GM19395 (cell line): Measurements from ENCODE around the gene POLE2.
"Not testable (repeated sequence)": the region's sequence is repeated elsewhere in the genome, so short reads cannot be mapped to it uniquely, and the experiment has no call there.

Experiments used
- ATAC-seq: cut with Tn5 transposase; IDR thresholded peaks from one replicate; pipeline ENCODE4 v1.9.1; 2021; ENCODE audit warnings: mild to moderate bottlenecking, moderate library complexity; ENCODE audit not compliant: unreplicated experiment

The POLE2 gene

DNA sequence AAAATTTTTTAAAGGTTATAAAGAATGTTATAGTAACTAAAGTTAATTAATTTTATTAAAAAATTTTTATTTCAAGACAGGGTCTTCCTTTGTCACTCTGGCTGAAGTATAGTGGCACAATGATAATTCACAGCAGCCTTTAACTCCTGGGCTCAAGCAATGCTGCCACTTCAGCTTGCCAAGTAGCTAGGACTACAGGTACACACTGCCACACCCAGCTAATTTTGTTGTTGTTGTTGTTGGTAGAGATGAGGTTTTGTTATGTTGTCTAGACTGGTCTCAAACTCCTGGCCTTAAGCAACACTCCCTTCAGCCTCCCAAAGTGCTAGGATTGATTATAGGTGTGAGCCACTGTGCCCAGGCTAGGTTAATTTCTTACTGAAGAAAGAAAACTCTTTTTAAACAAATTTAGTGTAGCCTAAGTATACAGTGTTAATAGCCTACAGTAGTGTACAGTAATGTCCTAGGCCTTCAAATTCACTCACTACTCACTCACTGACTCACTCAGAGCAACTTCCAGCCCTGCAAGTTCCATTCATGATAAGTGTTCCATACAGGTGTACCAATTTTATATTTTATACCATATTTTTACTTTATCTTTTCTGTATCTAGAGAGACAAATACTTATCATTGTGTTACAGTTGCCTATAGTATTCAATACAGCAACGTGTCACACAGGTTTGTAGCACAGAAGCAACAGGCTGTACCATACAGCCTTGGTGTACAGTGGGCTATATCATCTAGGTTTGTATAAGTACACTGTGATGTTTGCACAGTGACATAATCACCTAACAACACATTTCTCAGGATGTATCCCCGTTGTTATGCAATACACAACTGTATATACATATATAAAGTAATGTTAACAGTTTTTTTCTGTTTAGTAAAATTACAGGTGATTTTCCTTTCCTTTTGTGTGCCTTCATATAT, 28.2 kb downstream of the POLE2 start:
- ATAC-seq: no peak

DNA sequence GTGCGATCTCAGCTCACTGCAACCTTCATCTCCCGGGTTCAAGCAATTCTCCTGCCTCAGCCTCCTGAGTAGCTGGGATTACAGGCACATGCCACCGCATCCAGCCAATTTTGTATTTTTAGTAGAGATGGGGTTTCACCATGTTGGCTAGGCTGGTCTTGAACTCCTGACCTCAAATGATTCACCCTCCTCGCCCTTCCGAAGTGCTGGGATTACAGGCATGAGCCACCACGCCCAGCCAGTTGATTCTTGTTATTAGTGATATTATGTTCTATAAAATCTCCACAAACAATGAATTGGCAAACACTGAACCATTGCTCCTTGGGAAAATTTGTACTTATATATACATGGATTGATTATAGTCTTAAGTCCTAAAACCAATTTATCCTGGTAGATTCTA, 30.5 kb downstream of the POLE2 start:
- ATAC-seq: not testable (repeated sequence)

DNA sequence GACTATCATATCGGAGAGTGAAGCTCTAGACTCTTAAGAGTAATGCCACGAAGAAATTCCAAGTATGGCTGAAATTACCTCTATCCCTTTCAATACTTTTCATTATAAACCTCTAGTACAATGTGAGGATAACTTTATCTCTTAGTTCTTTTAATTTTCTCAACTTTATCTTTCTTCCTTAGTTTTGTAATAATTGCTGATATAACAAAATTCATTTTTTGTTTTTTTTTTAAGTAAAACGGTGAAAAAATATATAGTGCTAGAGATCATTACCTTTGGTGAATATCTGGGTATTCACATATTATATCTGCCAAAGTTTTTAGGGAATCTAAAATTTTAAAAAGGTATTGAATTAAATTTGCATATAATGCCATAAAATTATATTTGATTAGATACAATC, 33.5 kb downstream of the POLE2 start:
- ATAC-seq: no peak

DNA sequence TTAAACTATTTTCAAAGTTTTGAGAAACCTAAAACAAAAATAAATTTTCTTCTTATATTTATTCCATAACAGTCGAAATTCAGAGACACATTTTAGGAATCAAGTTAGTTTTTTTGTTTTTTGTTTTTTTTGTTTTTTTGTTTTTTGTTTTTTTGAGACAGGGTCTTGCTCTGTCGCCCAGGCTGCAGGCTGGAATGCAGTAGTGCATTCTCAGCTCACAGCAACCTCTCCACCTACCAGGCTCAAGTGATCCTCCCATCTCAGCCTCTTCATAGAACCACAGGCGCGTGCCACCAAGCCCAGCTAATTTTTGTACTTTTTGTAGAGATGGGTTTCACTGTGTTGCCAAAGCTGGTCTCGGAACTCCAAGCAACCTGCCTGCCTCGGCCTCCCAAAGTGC, 34.5 kb downstream of the POLE2 start:
- ATAC-seq: no peak

DNA sequence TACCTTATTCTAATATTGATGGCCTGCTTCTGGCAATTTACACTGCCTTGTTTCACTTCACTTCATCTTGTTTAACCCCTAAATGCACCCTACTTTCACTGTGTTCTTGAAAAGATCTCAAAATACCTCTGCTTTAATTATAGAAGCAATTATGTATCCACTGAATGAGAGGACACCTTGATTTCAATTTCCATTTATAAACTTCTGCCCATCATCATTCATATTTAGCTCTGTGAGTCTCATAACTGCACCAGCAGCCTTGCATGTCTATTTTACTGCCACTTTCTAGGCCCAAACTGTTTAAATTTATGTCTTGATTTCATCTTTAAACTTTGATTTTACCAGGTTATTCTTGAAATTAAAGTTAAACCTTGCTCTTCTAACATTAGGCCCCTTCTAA, 45.9 kb downstream of the POLE2 start:
- no peak for ATAC-seq

DNA sequence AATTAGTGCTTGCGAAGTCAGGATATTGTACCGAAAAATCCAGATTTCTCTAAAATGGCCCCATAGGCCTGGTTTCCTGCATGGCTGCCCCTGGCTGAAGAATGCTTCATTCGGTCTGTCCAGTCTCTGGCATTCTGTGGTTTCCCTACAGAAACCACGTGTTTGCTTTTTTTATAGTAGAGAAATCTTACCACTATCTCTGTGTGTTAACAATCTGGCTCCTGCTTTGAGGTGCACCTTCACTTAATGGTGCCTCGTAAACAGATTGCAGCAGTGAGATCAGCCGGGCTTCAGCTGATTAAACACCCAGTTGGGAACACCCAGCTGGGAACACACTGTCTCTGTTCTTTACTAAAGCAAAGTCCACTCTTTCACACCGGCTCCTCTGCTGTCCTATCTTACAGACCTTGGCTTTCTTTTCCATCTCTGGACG, 46.3 kb downstream of the POLE2 start:
- no peak for ATAC-seq

DNA sequence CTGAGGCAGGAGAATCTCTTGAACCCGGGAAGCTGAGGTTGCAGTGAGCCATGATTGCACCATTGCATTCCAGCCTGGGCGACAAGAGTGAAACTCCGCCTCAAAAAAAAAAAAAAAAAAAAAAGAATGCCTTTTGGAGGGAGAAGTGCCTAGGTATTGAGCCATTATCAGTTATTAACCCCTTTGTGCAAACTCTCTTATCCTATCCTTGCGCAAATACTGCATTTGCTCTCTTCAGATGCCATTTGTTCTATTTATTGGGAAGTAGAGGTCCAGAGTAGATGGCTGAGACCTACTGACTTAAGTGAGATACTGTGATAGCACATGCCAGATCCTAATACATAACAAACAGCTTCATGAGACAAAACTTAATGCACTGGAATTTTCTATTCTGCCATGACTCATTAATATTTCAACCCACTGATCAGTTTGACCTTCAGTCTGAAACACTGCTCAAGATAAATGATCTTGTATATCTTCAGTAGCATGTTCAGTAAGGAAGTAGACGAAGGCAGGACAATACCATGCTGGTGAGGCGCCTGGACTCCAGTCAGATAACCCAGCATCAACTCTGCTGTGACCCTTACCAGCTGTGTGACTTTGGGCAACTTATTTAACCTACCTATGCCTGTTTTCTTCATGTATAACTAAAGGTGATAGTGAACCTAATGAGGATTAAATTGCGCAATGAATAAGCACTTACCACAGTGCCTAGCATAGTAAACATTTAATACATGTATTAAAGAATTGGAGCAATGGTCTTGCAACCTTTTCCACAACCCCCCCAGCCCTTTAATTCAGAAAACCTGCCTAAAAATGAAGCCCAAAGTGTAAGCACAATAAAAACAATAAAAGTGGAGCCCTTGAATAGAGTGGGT, 47.2 kb downstream of the POLE2 start:
- ATAC-seq: no peak

DNA sequence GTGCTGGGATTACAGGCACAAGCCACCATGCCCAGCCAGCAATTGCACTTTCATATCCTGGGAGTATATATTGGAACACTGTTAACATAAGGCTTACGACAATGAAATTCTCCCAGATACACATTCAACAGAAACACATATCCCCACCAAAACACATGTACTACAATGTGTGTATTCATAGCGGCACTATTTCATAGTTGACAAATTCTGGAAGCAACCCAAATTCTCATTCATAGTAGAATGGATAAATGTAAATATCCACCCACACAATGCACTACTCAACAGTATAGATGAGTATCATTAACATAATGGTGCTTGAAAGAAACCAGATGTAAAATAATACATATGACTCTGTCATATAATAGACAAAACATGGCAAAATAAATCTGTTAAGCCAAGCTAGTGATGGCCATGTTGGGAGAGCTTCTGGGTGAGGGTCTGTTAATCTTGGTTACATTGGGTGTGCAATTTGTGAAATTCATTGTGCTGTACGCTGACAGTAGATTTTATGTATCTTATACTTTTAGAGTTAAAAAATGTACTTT, 50.4 kb downstream of the POLE2 start:
- ATAC-seq: no peak

DNA sequence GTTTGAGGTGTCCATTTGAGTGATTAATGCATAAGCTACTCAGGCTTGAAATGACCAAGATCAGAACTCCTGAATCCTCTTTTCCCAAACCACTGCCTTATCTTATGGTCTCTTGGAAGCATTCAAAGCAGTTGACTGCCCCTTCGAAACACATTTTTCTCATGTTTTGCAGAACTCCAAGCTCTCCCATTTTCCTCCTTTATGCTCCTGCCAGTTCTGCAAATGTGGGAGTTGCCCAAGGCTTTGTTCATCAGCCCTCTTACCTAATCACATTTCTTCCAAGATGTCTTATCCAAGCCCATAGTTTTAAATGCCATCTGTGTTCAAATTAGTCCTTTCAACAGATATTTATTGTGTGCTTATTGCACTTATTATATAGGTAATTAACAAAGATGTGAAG, 51.1 kb downstream of the POLE2 start:
- ATAC-seq: no peak

DNA sequence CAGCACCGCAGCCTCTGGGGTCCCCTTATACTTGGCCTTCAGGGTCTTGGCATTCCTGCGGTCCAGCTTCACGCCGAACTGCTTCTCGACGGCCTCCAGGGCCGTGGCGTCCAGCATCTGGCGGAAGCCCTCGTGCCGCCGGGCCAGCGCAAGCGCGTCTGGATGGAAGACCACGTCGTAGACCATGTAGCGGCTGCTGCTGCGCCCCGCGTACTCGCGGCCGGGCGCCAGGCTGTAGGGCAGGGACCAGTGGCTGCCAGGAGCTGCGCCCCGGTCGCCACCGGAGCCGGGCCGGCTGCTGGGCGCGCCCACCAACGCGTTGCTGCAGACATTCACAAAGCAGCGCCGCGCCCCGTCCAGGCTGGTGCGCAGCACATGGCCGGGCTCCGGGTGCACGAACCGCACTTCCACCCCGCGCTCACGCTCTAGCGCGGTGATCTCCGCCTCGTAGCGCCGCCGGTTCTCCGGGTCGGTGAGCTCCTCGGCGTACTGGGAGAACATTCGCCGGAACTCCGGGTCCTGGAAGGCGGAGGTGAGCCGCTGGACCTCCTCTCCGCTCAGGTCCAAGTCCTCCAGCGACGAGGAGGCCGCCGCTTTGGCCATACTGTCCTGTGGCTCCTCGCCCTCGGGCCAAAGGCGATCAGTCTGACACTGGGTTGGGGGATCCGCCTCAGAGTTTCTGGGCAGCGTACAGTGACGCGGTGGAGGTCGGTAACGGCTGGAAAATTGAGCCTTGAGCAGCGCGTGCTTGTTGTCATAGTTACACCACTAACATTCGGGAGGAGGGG, 53.3 kb downstream of the POLE2 start, which contains the start of gene DNAAF2:
Gene DNAAF2 (minus strand): TSS at position 698 of the 788 bp plus-strand sequence. CDS start 95 bp downstream, at position 603.
- ATAC-seq: peak; percentile 38

DNA sequence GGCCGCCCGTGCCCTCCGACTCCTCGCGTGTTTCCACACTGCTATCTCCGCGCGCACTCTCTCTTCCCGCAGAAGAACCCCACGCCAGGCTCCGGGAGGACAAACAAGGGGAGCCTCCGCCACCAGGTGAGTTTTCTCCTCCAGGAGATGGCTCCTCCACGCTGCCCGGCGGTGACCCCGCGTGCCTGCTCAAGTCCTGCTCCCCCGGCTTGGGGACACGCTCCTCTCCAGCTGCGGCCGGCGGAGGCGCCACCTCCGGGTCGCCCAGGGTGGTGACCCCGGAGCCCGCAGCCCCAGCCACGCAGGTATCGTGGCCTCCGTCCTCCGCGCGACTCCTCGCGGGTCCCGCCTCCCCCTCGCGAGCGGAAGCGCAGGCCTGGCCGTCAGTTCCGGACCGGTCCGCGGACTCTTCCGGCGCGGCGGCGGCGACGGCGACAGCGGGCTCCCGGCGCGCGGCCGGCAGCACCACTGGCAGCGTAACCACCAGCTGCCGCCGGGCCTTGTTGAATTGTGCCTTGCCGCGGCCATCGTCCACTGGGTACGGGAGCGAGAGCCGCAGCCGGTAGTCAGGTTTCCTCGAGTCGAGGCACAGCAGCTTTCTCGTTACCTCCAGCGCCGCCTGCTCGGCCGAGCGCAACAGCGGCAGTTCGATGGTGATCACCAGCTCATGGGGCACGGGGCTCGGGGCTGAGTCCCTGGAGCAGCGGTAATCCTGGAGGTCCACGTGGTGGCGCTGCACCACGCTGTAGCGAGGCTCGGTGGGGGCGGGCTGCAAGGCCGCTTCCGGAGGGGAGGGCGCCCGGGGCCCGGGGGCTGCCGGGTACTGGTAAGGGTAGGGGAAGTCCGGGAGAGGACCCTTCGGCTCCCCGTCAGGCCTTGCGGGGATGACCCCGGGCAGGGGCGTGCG, 54.1 kb downstream of the POLE2 start:
- ATAC-seq: peak; percentile 81

DNA sequence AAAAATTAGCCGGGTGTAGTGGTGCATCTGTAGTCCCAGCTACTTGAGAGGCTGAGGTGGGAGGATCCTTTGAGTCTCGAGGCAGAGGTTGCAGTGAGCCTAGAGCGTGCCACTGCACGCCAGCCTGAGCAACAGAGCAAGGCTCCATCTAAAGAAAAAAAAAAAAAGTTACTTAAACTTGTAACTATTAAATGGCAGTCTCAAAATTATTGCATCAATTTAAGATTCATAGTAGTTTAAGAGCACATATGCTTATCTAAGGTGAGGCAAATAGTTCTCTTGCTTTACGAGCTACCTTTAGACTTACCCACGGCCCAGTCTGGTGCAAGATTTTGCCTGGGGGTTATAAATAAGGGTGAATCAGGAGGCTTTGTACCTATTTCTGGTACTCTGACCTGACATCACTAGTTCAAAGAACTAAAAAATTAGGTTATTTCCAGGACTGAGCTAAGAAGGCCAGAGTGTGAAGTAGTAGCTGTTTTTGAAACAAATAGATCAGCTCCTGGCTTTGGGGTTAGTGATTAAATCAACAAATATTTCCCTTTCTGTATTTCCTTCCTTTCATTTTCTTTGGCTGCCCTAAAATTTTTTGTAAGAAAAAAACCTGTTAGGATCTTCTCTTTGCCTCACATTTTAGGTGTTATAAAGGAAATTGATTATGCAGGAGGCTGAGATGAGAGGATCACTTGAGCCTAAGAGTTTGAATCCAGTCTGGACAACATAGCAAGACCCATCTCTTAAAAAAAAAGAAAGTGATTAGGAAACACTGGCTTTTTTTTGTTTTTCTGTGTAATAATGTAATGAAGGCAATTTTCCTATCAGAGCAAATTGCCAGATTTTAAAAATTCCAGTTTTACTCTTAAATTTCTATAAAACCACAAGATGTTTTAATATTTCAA, 63.8 kb downstream of the POLE2 start:
- no peak for ATAC-seq

DNA sequence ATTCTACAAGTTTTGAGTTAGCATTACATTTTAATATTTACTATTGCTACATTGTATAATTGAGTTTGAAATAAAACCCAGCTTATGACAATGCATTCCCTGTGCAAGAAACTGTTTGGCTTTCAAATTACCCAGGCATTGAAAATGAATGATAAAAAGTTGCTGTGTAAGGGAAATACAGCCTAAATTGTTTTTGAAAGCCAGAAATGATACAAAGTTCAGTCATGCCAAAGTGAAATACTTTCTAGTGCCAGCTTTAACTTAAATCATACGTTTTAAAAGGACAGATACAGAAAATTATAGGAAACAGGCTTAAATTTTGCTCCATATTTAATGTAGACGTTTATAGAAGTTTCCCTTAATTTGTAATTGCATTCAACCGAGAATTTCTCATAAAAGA, 64.6 kb downstream of the POLE2 start:
- no peak for ATAC-seq

DNA sequence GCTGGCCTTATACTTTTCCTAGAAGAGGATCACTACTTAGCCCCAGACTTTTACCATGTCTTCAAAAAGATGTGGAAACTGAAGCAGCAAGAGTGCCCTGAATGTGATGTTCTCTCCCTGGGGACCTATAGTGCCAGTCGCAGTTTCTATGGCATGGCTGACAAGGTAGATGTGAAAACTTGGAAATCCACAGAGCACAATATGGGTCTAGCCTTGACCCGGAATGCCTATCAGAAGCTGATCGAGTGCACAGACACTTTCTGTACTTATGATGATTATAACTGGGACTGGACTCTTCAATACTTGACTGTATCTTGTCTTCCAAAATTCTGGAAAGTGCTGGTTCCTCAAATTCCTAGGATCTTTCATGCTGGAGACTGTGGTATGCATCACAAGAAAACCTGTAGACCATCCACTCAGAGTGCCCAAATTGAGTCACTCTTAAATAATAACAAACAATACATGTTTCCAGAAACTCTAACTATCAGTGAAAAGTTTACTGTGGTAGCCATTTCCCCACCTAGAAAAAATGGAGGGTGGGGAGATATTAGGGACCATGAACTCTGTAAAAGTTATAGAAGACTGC, 65.9 kb downstream of the POLE2 start:
- no peak for ATAC-seq

DNA sequence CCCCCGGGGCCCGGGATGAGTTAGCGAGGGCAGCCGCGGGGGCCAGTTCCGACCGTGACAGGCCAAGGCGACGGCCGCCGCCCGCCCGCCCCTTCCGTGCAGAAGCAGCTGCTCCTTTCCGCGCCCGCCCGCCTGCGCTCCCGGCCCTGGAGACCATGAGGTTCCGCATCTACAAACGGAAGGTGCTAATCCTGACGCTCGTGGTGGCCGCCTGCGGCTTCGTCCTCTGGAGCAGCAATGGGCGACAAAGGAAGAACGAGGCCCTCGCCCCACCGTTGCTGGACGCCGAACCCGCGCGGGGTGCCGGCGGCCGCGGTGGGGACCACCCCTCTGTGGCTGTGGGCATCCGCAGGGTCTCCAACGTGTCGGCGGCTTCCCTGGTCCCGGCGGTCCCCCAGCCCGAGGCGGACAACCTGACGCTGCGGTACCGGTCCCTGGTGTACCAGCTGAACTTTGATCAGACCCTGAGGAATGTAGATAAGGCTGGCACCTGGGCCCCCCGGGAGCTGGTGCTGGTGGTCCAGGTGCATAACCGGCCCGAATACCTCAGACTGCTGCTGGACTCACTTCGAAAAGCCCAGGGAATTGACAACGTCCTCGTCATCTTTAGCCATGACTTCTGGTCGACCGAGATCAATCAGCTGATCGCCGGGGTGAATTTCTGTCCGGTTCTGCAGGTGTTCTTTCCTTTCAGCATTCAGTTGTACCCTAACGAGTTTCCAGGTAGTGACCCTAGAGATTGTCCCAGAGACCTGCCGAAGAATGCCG, 66.7 kb downstream of the POLE2 start:
- peak; percentile 35 for ATAC-seq

DNA sequence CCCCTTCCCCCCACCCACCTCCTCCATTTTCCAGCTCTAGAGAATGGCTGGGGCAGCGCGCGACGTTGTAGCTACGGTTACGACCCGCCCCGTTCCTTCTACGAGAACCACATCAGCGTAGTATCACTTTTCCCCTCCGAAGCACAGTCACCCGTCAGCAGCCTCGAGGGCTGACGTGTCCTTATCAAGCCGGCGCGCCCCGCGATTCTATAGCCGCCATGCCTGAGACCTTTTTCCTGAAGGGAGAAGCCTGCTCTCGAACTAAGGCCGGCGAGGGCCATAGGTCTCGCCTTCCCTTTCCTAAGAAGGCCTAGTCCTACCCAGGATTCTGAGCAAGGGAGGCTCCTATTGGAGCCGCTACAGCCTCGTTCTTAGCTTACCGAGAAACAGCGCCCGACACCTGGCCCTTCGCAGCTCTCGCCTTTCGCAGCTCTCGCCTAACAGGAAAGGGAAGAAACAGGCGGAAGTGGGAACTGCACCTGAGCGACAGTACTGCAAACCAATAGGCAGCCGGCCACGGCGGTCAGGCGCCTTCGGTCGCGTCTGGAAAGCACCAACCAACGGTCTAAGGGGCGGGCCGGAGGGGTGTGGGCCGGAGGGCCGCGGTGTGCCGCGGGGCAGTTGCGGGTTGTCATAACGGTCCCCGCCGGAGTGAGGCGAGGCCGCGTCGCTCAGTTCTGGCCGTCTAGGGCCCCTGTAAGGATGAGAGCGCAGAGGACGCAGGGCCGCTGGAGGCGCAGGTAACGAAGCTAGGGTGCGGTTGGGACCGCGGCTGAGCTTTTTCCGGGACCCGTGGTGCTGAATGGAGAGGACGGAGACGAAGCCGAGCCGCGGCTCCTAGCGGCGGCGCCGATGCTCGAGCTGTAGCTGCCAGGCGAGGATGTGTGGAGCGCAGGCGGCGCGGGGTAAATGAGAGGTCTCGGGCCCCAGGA, 67.6 kb downstream of the POLE2 start, which contains the start of the genes MGAT2 and RPL36AL:
Gene MGAT2 (plus strand): TSS at position 618 of the 932 bp plus-strand sequence. CDS start 470 bp downstream, outside the sequence.
Gene RPL36AL (minus strand): TSS at position 445 of the 932 bp plus-strand sequence. CDS start 1,522 bp downstream, outside the sequence.
- ATAC-seq: peak; percentile 95
